ENCODE data around the gene EMB. TPM values are rescaled to one million over a fixed set of nuclear protein-coding genes. Genes with fewer than 3 reads are reported as not detected.
"Not testable (repeated sequence)": the region's sequence is repeated elsewhere in the genome, so short reads cannot be mapped to it uniquely, and the experiment has no call there.

Gene EMB, protein sequence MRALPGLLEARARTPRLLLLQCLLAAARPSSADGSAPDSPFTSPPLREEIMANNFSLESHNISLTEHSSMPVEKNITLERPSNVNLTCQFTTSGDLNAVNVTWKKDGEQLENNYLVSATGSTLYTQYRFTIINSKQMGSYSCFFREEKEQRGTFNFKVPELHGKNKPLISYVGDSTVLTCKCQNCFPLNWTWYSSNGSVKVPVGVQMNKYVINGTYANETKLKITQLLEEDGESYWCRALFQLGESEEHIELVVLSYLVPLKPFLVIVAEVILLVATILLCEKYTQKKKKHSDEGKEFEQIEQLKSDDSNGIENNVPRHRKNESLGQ
- 49.1 TPM for total RNA-seq
- long read RNA-seq, full-length matches to known transcripts: 43 of 55 reads
- long read RNA-seq, partial matches to known transcripts: 10 of 55 reads
- long read RNA-seq, other reads (novel, unspliced or antisense): 2 of 55 reads

DNA sequence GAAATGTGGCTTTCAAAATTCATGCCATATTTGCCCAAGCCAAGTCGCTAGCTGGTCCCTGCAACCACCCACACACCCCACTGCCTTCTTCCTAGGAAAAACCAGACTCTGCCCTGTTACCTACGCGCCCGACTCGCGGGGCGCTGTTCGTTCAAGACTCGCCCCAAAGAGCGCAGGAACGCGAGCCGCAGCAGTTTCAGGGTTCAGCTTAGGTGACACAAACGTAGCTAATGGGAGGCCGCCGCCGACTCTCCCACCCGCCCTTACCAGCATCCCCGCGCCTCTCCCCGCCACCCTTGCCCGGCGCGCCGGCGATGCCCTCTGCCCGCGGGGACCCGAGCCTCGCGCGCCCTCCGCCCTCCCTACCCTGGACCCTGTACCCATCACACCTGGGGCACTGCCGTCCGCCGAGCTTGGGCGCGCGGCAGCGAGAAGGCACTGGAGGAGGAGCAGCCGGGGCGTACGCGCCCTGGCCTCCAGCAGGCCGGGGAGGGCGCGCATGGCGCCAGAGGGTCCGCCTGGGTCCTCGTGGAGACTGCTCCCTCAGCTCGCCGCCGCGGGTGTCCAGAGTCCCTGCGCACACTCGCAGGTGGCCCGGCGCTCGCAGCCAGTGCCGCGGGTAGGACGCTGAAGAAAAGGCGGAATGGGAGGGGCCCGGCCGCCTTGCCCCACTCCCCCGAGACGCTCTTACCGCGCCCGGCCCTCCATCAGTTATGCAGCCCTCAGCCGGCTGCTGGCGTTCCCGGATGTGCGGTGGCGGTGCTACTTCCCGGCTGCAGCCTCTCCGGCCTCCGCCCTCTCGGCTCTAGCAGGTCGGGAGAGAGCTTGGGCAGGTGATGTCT, at the start of gene EMB:
EMB (minus strand) TSS at position 638 of the 842 bp plus-strand sequence; CDS start at position 501, 137 bp downstream.
- DNase-seq (ENCODE audit: low spot score): no peak

DNA sequence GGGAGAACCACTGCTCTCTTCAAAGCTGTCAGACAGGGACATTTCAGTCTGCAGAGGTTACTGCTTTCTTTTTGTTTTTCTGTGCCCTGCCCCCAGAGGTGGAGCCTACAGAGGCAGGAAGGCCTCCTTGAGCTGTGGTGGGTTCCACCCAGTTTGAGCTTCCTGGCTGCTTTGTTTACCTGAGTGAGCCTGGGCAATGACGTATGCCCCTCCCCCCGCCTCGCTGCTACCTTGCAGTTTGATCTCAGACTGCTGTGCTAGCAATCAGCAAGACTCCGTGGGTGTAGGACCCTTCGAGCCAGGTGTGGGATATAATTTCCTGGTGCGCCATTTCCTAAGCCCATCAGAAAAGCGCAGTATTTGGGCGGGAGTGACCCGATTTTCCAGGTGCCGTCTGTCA, 48.4 kb upstream of the EMB start:
- DNase-seq (ENCODE audit: low spot score): not testable (repeated sequence)

DNA sequence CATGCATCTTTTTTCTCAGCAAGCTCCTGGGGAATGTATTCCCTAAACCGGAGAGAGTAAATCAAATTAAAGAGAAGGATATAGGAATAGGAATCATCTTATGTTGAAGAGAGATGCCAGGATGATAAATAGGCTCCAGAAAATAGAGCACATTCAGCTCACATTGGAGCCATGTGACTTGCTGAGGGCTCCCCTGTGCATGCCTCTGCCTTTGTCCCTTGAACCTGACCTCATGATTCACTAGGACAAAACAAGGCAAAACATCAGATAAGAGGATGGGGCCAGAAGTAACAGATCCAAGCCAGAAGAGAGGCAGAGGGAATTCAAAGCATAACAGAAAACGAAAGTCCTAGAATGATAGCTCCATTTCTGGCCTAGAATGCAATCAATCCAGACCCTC, 37.7 kb upstream of the EMB start:
- DNase-seq (ENCODE audit: low spot score): not testable (repeated sequence)

DNA sequence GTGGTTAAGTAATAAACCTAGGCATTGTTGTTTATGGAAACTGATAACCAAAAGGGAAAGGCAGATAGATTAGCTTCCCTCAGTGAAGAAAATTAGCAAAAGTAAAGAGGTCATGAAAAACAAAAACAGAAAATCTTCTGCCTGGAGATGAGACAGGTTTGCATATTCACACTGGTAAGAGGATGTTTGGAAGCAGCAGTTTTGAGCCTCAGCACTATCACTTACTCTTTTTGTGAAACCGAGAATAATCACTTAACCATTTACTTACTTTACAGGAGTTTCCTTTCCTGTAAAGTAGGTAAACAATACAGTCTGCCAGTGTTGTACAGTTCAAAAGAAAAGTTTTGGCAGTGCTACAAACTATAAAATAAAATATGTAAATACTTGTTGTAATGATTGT, 35.5 kb upstream of the EMB start:
- no peak for DNase-seq (ENCODE audit: low spot score)

DNA sequence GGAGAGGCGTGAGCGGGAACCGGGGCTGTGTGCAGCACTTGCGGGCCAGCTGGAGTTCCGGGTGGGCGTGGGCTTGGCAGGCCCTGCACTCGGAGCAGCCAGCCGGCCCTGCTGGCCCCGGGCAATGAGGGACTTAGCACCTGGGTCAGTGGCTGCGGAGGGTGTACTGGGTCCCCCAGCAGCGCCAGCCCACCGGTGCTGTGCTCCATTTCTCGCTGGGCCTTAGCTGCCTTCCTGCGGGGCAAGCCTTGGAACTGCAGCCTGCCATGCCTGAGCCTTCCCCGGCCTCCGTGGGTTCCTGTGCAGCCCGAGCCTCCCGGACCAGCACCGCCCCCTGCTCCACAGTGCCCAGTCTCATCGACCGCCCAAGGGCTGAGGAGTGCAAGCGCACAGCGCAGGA, 23.9 kb upstream of the EMB start:
- not testable (repeated sequence) for DNase-seq (ENCODE audit: low spot score)

DNA sequence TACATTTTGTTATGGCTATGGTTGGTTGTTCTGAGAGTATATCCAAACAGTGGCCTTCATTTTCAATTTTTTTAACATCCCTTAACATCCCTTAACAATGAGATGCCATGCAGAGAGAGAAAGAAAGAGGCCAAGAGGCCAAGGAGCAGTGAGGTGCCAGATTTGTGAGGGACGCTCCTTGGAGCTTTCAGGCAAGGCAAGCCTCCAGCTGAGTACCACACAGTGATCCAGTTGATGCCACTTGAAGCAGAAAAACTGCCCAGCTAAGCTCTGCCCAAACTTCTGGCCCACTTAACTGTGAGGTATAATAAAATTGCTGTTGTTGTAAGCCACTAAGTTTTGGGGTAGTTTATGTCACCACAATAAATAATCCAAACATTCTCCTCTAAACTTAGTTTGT, 22.6 kb upstream of the EMB start:
- DNase-seq (ENCODE audit: low spot score): no peak

DNA sequence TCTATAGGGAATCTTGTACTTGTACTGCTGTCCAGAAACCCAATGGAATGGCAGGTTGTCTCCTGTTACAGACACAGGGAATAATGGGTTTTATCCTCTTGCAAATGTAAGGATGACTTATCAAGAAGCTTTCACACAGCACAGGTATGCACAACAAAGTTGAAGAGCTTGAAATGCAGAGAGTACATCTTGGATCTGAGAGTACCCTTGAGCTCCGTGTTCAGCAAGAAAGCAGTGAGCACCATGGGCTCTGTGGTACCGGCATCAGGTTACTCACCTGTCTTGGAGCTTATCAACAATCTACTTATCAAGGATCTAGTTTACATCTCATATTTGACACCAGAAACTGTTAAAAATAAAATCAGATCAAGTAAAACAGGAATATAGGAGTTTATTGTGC, 22.0 kb upstream of the EMB start:
- no peak for DNase-seq (ENCODE audit: low spot score)

DNA sequence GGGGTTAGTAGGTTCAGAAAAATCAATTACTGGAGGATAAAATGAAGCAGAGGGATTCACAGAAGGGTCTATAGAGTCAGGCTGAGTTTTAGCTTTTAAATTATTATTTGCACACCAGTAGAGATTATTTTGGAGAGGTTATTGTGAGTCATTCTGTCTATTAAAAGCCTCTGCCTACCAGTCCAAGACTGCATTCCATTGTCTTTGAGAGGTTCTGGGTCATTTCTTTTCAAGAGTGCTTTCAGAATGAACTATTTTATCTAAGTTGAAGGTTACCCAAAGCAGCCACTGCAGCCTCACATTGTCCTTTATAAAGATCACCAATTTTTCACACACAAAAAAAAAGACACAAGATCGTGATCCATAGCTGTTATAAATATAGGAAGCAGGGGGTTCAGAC, 21.5 kb upstream of the EMB start:
- DNase-seq (ENCODE audit: low spot score): not testable (repeated sequence)

DNA sequence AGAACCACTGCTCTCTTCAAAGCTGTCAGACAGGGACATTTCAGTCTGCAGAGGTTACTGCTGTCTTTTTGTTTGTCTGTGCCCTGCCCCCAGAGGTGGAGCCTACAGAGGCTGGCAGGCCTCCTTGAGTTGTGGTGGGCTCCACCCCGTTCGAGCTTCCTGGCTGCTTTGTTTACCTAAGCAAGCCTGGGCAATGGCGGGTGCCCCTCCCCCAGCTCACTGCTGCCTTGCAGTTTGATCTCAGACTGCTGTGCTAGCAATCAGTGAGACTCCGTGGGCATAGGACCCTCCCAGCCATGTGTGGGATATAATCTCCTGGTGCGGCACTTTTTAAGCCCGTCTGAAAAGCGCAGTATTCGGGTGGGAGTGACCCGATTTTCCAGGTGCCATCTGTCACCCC, 17.3 kb upstream of the EMB start:
- DNase-seq (ENCODE audit: low spot score): not testable (repeated sequence)

DNA sequence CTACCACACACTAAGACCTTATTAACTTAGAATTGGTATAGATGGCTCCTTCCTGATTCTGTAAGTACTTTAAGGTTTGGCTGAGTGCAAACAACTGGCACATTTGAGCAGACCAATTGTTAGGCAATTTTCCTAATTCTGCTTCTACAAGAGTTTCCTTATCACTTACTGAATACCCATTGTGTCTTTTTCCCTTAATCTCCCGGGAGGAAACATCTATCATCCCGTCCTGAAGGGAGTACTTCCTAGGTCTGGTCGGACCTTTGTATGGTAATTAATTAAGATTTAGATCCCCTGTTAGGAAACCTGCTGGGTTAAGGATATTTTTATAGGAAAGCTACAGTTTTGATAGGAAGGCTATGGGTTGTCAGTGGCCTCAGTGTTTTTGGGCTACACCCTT, 8.2 kb upstream of the EMB start:
- not testable (repeated sequence) for DNase-seq (ENCODE audit: low spot score)

DNA sequence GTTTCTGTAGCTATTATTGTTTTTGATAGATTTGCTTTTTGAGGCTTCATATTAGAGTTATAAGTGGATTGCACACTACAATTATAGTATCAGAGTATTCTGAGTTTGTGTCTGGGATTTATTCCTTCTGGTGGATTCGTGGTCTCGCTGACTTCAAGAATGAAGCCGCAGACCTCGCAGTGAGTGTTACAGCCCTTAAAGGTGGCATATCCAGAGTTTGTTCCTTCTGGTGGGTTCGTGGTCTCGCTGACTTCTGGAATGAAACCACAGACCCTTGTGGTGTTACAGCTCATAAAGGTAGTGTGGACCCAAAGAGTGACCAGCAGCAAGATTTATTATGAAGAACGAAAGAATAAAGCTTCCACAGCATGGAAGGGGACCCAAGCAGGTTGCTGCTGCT, 6.9 kb upstream of the EMB start:
- no peak for DNase-seq (ENCODE audit: low spot score)

DNA sequence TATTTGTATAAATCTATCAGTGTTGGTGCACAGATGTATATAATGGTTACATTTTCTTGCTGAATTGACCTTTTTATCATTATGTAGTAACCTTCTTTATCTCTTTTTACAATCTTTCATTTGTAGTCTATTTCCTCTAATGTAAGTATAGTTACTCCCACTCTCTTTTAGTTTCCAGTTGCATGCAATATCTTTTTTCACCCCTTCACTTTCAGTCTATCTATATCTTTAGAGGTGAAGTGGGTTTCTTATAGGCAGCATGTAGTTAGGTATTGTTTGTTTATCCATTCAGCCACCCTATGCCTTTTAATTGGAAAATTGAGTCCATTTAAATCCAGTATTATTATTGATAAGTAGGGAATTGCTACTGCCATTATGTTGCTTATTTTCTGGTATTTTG, 6.1 kb upstream of the EMB start:
- no peak for DNase-seq (ENCODE audit: low spot score)

DNA sequence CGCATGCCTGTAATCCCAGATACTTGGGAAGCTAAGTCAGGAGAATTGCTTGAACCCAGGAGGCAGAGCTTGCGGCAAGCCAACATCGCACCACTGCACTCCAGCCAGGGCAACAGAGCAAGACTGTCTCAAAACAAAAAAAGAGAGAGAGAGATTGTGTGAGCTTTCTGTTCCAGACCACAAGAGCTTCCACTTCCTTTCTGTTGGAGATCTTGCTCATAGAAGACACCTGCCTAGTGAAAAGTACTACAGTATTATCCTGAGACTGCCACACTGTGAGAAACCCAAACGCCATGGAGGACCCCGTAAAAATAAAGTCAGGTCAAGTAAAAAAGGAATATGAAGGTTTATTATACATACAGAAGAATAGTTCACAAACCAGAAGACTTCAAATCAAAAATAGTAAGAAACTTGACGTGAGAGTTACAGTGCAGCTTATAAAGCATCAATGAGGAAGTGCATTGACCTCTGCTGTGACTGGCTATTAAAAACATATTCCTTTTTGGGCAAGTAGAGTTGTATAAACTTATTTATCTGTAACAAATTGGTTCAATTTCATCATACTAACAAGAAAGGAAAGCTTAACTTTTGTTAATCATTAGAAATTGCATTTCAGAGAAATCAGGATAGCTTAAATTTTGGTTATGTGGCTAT, 4.3 kb upstream of the EMB start:
- no peak for DNase-seq (ENCODE audit: low spot score)

DNA sequence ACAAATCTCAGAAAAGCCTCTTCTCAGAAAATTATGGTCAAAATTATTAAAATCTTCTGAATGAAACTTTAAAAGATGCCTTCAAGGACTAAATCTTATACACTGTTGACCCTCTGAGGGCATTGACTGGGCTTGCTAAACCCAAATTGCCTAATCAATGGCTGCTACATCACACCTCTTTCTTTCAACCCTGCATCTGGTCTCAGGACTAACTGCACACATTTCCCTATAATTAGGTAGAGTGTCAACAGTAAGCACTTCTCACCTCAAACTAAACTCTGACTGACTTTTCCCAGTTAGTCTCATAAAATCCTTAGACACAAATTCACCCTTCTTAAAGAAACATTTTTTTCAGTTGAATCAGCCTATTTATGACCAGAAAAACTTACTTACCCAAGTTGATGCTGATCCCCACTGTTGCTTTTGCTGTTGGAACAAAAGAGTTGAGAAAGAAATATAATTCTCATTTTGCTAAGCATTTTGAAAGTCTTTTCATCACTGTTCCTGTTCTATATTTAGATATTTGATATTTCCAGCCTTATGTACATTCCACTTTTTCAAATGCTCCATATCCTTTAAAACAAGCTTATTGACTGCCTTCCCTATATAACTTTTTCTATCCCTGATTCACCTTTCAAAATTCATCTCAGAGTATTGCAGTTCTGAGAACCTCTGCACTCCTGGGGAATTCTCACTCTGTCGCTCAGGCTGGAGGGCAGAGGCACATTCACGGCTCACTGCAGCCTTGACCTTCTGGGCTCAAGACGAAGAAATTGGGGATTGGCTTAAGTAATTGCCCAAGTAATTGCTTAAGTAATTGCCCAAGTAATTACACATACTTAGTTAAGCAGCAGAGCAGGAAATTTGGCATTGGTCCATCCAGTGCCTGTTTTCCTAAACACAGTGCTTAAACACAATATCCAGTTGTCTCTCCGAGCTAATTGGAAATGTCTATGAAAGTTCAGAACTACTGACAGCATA, 1.8 kb upstream of the EMB start:
- DNase-seq (ENCODE audit: low spot score): not testable (repeated sequence)

DNA sequence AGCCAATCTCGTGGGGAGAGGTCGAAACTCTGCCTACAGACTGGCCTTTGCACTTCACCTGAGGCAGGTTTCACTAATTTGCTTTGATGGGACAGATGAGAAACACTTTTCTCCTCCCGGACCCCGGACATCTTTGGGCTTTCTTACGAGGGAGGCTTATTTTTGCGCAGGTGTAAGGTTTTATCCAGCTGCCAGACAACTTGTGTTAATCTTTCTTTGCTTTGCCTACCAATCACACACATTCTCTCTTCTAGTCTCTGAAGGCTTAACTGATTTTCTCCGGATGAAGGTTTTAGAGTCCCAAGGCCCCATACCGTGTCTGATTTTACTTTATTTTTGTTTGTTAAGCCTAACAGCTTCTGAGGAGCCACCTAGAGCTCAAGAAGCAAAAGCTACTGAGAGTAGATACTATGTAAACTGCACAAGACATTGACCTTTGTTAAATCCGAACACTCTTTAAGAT, 436 bp upstream of the EMB start:
- DNase-seq (ENCODE audit: low spot score): no peak

DNA sequence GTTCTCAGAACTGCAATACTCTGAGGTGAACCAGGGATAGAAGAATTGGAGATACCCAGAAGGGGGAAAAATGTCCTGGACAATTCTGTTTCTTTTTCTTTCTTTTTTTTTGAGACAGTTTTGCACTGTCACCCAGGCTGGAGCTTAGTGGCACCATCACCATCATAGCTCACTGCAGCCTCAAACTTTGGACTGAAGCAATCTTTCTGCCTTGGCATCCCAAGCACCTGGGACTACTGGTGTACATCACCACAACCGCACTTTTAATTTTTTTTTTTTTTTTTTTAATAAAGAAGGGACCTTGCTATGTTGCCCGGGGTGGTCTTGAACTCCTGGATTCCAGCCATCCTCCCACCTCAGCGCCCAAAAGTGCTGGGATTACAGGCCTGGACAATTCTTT, 1.9 kb downstream of the EMB start:
- no peak for DNase-seq (ENCODE audit: low spot score)

DNA sequence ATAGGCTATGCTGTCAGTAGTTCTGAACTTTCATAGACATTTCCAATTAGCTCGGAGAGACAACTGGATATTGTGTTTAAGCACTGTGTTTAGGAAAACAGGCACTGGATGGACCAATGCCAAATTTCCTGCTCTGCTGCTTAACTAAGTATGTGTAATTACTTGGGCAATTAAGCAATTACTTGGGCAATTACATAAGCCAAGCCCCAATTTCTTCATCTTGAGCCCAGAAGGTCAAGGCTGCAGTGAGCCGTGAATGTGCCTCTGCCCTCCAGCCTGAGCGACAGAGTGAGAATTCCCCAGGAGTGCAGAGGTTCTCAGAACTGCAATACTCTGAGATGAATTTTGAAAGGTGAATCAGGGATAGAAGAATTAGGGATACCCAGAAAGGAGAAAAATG, 3.0 kb downstream of the EMB start:
- not testable (repeated sequence) for DNase-seq (ENCODE audit: low spot score)

DNA sequence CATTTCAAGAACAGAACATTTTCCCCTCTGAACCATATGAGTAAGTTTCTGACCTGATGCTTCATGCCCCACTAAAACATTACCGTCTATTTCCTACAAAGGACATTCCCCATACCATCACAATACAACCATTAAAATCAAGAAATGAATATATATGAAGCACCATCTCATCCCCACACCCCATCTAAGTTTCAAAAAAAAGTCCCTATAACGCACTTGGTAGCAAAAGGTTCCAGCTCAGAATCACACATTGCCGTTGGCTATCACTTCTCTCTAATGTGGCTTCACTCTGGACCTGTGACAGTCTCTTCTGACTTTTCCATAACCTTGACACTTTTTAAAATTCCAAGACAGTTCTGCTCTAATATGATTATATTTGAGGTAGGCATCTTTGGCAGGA, 5.9 kb downstream of the EMB start:
- no peak for DNase-seq (ENCODE audit: low spot score)

DNA sequence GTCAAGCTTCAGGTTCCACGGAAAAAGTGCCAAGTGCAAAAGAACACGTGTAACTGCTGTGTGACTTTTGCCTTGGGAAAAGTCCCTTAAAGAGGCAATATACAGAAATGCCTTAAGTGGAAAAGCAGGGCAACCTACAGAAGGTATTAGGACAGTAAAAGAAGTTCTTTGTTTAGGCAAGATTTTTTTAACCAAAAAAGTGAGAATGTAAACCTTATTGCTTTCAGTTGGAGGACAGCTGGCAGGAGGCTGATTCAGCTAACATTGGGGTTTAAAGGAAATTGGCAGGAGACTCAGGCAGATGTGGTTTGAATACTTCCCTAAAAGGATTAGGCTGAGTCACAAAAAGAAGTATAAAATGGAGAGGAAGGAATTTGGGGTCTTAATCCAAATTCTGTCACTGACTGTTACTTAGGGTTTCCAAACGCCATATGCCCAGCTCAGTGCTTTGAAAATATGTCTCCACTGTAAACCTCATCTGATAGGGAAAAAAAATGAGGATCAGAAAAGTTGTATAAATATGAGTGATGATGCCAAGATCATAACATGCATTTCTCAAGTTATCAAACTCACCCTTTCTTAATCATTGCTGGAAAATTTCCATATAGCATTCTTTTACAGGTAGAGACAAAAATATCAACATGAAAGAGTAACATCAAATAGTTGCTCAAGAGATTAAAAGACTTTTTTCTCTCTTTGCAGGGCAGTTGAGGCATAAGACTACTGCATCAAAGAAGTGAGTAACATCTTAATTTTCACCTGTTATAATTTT, 9.8 kb downstream of the EMB start:
- DNase-seq (ENCODE audit: low spot score): not testable (repeated sequence)

Data from mesenteric fat pad (tissue), 1 donor.